ENCODE results near the gene KNSTRN.

KNSTRN gene

GRCh38 chr15:40355976-40356585 lies 26.4 kb upstream of the KNSTRN start:
- ATAC-seq (peak; percentile 52), DNase-seq (no peak)
- H3K4me3 Mint-ChIP-seq: no peak overlapping the region
- no peaks in the 10 kb centered on the region for H3K9me3 Mint-ChIP-seq
- H3K27me3 Mint-ChIP-seq: peaks cover 18% of the 10 kb centered on the region
- H3K4me1 Mint-ChIP-seq: peaks cover 18% of the 10 kb centered on the region
- H3K27ac Mint-ChIP-seq: no peak overlapping the region

- ATAC-seq (no peak), DNase-seq (no peak)
- H3K27me3 Mint-ChIP-seq: peaks cover 18% of the 10 kb centered on the region
- H3K4me3 Mint-ChIP-seq: peak overlapping the region; percentile 78 to 83
- H3K4me1 Mint-ChIP-seq: peaks cover 18% of the 10 kb centered on the region
- H3K27ac Mint-ChIP-seq: no peak overlapping the region
- H3K9me3 Mint-ChIP-seq: no peaks in the 10 kb centered on the region
These were observed 25.3 kb upstream of the KNSTRN start for GRCh38 chr15:40357246-40357645.

- Mint-ChIP-seq H3K4me1 (peaks cover 18% of the 10 kb centered on the region), H3K9me3 (no peaks in the 10 kb centered on the region), H3K27ac (peak within 1 kb of the TSS in 1 of 2 donors; percentile 78), H3K4me3 (peak within 1 kb of the TSS; percentile 83 to 88), H3K27me3 (peaks cover 18% of the 10 kb centered on the region)
- ATAC-seq: peak; percentile 86
- DNase-seq: peak; percentile 91 to 94
These were observed 24.6 kb upstream of the KNSTRN start, which contains the start of gene DISP2 for GRCh38 chr15:40357723-40358470. DISP2 (plus strand) TSS chr15:40358219; CDS start chr15:40358322, 103 bp downstream.

- Mint-ChIP-seq H3K27ac (peak overlapping the region in 1 of 2 donors; percentile 78), H3K9me3 (no peaks in the 10 kb centered on the region), H3K4me3 (peak overlapping the region; percentile 83 to 88), H3K4me1 (peaks cover 18% of the 10 kb centered on the region), H3K27me3 (peaks cover 13% of the 10 kb centered on the region)
- DNase-seq (peak in 1 of 2 donors; percentile 39), ATAC-seq (peak; percentile 51)
These were observed 23.8 kb upstream of the KNSTRN start for GRCh38 chr15:40358471-40359353.

GRCh38 chr15:40360015-40360414 lies 22.5 kb upstream of the KNSTRN start:
- Mint-ChIP-seq H3K4me3 (no peak overlapping the region), H3K27me3 (peaks cover 11% of the 10 kb centered on the region), H3K27ac (no peak overlapping the region), H3K4me1 (peaks cover 18% of the 10 kb centered on the region), H3K9me3 (no peaks in the 10 kb centered on the region)
- DNase-seq (no peak), ATAC-seq (no peak)

DNA sequence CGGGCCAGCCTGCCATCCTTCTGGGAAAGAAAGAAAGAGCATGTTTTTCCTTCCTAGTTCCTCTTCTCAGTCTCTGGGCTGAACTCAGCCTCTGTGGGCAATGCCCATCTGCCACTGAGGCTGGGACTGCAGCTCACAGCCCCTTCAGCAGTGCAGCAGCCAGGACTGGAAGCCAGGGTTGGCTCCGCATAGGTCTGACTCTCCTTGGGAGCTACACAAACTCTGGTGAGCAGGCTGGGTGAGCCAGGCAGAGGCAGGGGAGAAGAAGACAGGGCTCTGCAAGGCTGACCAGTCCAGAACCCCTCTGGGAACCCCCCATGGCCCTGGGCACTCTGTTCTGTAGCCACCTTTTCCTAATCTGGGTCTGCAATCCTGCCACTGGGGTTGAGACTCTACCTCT lies 20.9 kb upstream of the KNSTRN start:
- Mint-ChIP-seq H3K9me3 (no peaks in the 10 kb centered on the region), H3K27ac (no peak overlapping the region), H3K4me3 (no peak overlapping the region), H3K4me1 (peaks cover 34% of the 10 kb centered on the region), H3K27me3 (peaks cover 7% of the 10 kb centered on the region)
- no peak for ATAC-seq
- no peak for DNase-seq

DNA sequence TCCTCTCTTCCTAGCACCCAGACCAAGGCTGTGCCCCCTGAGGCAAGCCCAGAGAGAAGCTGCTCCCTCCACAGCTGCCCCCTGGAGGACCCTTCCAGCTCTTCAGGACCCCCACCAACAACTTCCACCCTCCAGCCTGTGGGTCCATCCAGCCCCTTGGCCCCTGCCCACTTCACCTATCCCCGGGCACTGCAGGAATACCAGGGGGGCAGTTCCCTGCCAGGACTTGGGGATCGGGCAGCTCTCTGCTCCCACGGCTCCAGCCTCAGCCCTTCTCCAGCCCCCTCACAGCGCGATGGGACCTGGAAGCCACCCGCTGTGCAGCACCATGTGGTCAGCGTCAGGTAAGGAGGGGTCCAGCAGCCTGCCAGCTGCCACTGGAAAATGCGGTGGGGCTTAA lies 18.9 kb upstream of the KNSTRN start:
- no peaks in the 10 kb centered on the region for H3K27me3 Mint-ChIP-seq
- ATAC-seq (no peak), DNase-seq (no peak)
- no peaks in the 10 kb centered on the region for H3K9me3 Mint-ChIP-seq
- peaks cover 38% of the 10 kb centered on the region for H3K4me1 Mint-ChIP-seq
- H3K27ac Mint-ChIP-seq: no peak overlapping the region
- no peak overlapping the region for H3K4me3 Mint-ChIP-seq

DNA sequence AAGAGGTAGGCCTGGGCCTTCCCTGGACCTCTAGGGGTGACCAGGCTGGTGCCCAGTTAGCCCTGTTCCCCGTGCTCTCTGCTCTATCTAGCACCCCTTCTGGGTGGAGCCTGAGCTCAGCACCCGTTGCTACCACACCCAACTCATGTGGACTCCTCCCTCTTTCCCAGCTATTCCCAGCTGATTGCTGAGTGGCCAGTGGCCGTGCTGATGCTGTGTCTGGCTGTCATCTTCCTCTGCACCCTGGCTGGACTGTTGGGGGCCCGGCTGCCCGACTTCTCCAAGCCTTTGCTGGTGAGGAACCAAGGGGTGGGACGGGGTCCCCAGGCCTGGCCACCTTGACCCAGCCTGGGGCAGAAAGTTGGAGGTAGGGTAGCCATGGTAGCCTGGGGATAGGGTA lies 18.3 kb upstream of the KNSTRN start:
- ATAC-seq: no peak
- peaks cover 38% of the 10 kb centered on the region for H3K4me1 Mint-ChIP-seq

DNA sequence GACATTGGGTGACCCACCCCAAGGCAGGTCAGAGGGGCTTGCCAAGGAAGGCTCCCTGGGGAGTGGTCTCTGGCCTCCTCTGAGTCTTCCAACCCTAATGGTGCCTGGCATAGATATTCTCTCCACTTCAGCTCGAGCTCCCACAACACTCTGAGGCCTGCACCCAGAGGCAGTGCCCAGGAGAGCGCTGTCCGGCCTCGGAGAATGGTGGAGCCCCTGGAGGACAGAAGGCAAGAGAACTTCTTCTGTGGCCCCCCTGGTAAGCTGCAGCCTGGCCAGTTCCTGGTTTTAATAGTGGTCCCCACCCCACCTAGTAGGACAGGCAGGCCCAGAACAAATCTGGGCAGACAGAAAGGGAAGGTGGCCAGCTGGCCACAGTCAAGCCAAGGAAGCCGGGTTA lies 17.5 kb upstream of the KNSTRN start:
- no peak overlapping the region for H3K4me3 Mint-ChIP-seq
- H3K27me3 Mint-ChIP-seq: no peaks in the 10 kb centered on the region
- no peak for ATAC-seq
- no peaks in the 10 kb centered on the region for H3K9me3 Mint-ChIP-seq
- no peak overlapping the region for H3K27ac Mint-ChIP-seq
- H3K4me1 Mint-ChIP-seq: peaks cover 38% of the 10 kb centered on the region
- DNase-seq: no peak

More for the DNA sequence above, 18.3 kb upstream of the KNSTRN start:
- Mint-ChIP-seq H3K4me3 (no peak overlapping the region), H3K27me3 (no peaks in the 10 kb centered on the region), H3K9me3 (no peaks in the 10 kb centered on the region), H3K27ac (no peak overlapping the region)
- DNase-seq: no peak

GRCh38 chr15:40365624-40366456 lies 16.7 kb upstream of the KNSTRN start:
- H3K4me3 Mint-ChIP-seq: no peak overlapping the region
- H3K4me1 Mint-ChIP-seq: peaks cover 38% of the 10 kb centered on the region
- H3K27me3 Mint-ChIP-seq: no peaks in the 10 kb centered on the region
- ATAC-seq: no peak
- no peaks in the 10 kb centered on the region for H3K9me3 Mint-ChIP-seq
- DNase-seq: no peak
- no peak overlapping the region for H3K27ac Mint-ChIP-seq

DNA sequence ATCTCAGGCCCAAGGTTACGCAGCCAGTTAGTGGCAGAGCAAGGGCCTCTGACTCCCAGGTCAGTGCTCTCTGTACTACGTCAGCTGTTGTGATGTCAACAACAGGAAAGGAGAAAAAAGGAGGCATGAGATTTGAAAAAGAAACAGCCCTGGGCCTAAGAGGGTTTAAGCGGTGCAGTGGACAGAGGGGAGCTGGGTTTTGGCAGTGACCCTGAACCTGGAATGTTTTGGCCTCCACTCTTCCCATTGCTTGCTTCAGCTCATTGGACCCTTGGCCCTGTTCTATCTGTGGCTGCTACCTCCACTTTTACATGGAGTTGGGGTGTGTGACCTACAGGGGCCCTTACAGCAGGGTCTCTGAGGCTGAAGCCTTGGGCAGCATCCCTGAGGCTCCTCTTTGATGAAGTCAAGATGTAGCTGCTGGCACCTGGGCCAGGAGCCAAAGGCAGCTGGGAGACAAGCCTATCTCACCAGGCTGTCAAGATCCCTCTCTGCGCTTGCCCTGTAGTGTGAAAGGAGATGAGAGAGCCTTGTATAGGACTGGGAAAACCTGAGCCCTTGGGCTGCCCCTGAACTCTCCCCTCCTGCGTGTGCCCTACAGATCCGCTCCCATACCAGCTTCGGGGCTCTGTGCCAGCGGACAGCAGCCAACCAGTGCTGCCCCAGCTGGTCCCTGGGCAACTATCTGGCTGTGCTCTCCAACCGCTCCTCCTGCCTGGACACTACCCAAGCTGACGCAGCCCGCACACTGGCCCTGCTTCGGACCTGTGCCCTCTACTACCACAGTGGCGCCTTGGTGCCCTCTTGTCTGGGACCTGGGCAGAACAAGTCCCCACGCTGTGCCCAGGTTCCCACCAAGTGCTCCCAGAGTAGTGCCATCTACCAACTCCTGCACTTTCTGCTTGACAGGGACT lies 15.8 kb upstream of the KNSTRN start:
- no peaks in the 10 kb centered on the region for H3K9me3 Mint-ChIP-seq
- H3K27ac Mint-ChIP-seq: peak overlapping the region in 1 of 2 donors; percentile 93
- H3K27me3 Mint-ChIP-seq: no peaks in the 10 kb centered on the region
- DNase-seq (no peak), ATAC-seq (no peak)
- H3K4me1 Mint-ChIP-seq: peaks cover 38% of the 10 kb centered on the region
- peak overlapping the region; percentile 83 to 88 for H3K4me3 Mint-ChIP-seq

GRCh38 chr15:40367371-40367685 lies 15.2 kb upstream of the KNSTRN start:
- no peaks in the 10 kb centered on the region for H3K9me3 Mint-ChIP-seq
- DNase-seq (no peak), ATAC-seq (no peak)
- peaks cover 38% of the 10 kb centered on the region for H3K4me1 Mint-ChIP-seq
- H3K4me3 Mint-ChIP-seq: peak overlapping the region; percentile 83 to 88
- no peaks in the 10 kb centered on the region for H3K27me3 Mint-ChIP-seq
- peak overlapping the region; percentile 87 to 93 for H3K27ac Mint-ChIP-seq

- peak; percentile 95 for ATAC-seq
- no peaks in the 10 kb centered on the region for H3K9me3 Mint-ChIP-seq
- peak overlapping the region in 1 of 2 donors; percentile 93 for H3K27ac Mint-ChIP-seq
- H3K27me3 Mint-ChIP-seq: no peaks in the 10 kb centered on the region
- peak; percentile 91 to 93 for DNase-seq
- peak overlapping the region; percentile 83 to 88 for H3K4me3 Mint-ChIP-seq
- H3K4me1 Mint-ChIP-seq: peaks cover 38% of the 10 kb centered on the region
These were observed 14.6 kb upstream of the KNSTRN start for GRCh38 chr15:40367686-40368611.
